Fibroblast of lung (primary cell): Measurements from ENCODE around the gene SPPL3. TPM values are rescaled to one million over a fixed set of nuclear protein-coding genes. Genes with fewer than 3 reads are reported as not detected.

Source experiments
- DNase-seq, 2 donors: peaks; one replicate each; pipeline versions ENCODE4 v3.0.0 to v3.0.0-alpha.2; 2010; ENCODE audit warnings: low read depth in 2 of 2
- H2AFZ ChIP-seq: 2 replicates; pipeline ENCODE4 v1.5.1; 2012; ENCODE audit warnings: low read length, control low read depth, inconsistent platforms
- H3K27ac ChIP-seq: 2 replicates; pipeline ENCODE4 v1.5.1; 2011; ENCODE audit warnings: low read length, control low read depth; ENCODE audit not compliant: insufficient read depth
- H3K27me3 ChIP-seq: 2 replicates; pipeline ENCODE4 v1.5.1; 2011; ENCODE audit warnings: mild to moderate bottlenecking, low read length; ENCODE audit not compliant: control insufficient read depth, insufficient read depth
- H3K36me3 ChIP-seq: 2 replicates; pipeline ENCODE4 v1.5.1; 2011; ENCODE audit warnings: low read length; ENCODE audit not compliant: control insufficient read depth, insufficient read depth
- H3K4me1 ChIP-seq: 2 replicates; pipeline ENCODE4 v1.5.1; 2011; ENCODE audit warnings: low read length; ENCODE audit not compliant: control insufficient read depth, insufficient read depth; ENCODE audit errors: extremely low read depth
- H3K4me2 ChIP-seq: 2 replicates; pipeline ENCODE4 v1.5.1; 2011; ENCODE audit warnings: low read length, control low read depth; ENCODE audit not compliant: insufficient read depth; ENCODE audit errors: extremely low read depth
- H3K4me3 ChIP-seq, 4 experiments: fragments of 200-600 bp in 1 of 4; sonication (generic) in 1 of 4; replicated peaks in 1 of 4; 2 replicates each; pipeline ENCODE4 v1.5.1; 2011 to 2016; ENCODE audit warnings: low read length in 4 of 4, low read depth in 3 of 4, mild to moderate bottlenecking in 3 of 4, control low read depth in 2 of 4, inconsistent platforms in 1 of 4, mixed read lengths in 1 of 4; ENCODE audit not compliant: insufficient read depth in 1 of 4; ENCODE audit errors: control extremely low read depth in 1 of 4
- H3K79me2 ChIP-seq: 2 replicates; pipeline ENCODE4 v1.5.1; 2012; ENCODE audit warnings: mild to moderate bottlenecking, low read length, inconsistent platforms; ENCODE audit not compliant: control insufficient read depth, insufficient read depth
- H3K9ac ChIP-seq: 2 replicates; pipeline ENCODE4 v1.5.1; 2011; ENCODE audit warnings: mild to moderate bottlenecking, low read length, control low read depth; ENCODE audit not compliant: insufficient read depth
- H3K9me3 ChIP-seq: 2 replicates; pipeline ENCODE4 v1.5.1; 2012; ENCODE audit warnings: low read depth, low read length; ENCODE audit not compliant: control insufficient read depth, insufficient read depth
- H4K20me1 ChIP-seq: 2 replicates; pipeline ENCODE4 v1.5.1; 2011; ENCODE audit warnings: low read length; ENCODE audit not compliant: control insufficient read depth, insufficient read depth; ENCODE audit errors: extremely low read depth
- CTCF ChIP-seq, 2 donors: IDR thresholded peaks in 1 of 2; conservative IDR thresholded peaks in 1 of 2; 1 replicate in 1 of 2; 2 replicates in 1 of 2; pipeline ENCODE4 v1.5.1; 2011 to 2012; ENCODE audit warnings: low read length in 2 of 2, control low read depth in 1 of 2, inconsistent platforms in 1 of 2, low read depth in 1 of 2, mild to moderate bottlenecking in 1 of 2
- EZH2 ChIP-seq: IDR thresholded peaks from 2 replicates; pipeline ENCODE4 v1.5.1; 2012; ENCODE audit warnings: low read length, control low read depth, mild to moderate bottlenecking; ENCODE audit errors: missing control alignments
- polyA plus RNA-seq, 2 donors: library from polyadenylated mRNA; depleted of rRNA in 1 of 2; stranded (reverse) in 1 of 2; unstranded in 1 of 2; fragments of >200 nt; gene quantifications; 2 replicates each; pipeline ENCODE4 v1.2.1, GENCODE V29; 2011 to 2012; ENCODE audit warnings: missing spikeins in 1 of 2
- total RNA-seq: library from RNA; depleted of rRNA; stranded (reverse); fragments of >200 nt; gene quantifications from 2 replicates; pipeline ENCODE4 v1.2.1, GENCODE V29; 2014

Gene SPPL3
- total and polyA plus RNA-seq, 2 donors (not counting 1 experiment from before 2014, with no cell fraction given): 7.1 to 41.4 TPM

GRCh38 chr12:120939523-120939922, 35.4 kb upstream of the SPPL3 start:
- TF ChIP-seq EZH2 (no peak), CTCF (conservative IDR thresholded peaks at IDR 0.05 in 1 of 2, IDR thresholded peaks at IDR 0.05 in 1 of 2; ENCODE audit: low read depth in 1 of 2, low read length in 2 of 2) (no peak)
- no peak overlapping the region for H2AFZ ChIP-seq
- peaks cover 2% of the 10 kb centered on the region for H3K27me3 ChIP-seq

GRCh38 chr12:120938496-120938895, 34.3 kb upstream of the SPPL3 start:
- Histone ChIP-seq H3K27ac (no peak overlapping the region), H2AFZ (no peak overlapping the region), H3K4me2 (no peak overlapping the region), H3K27me3 (peaks cover 2% of the 10 kb centered on the region), H3K36me3 (no peaks in the 10 kb centered on the region), H4K20me1 (no peaks in the 10 kb centered on the region), H3K79me2 (no peaks in the 10 kb centered on the region), H3K4me3 (no peak overlapping the region), H3K4me1 (no peaks in the 10 kb centered on the region), H3K9me3 (no peaks in the 10 kb centered on the region), H3K9ac (no peak overlapping the region)
- no peak for DNase-seq
- TF ChIP-seq CTCF (conservative IDR thresholded peaks at IDR 0.05 in 1 of 2, IDR thresholded peaks at IDR 0.05 in 1 of 2; ENCODE audit: low read depth in 1 of 2, low read length in 2 of 2) (no peak), EZH2 (no peak)

More at GRCh38 chr12:120939523-120939922, 35.4 kb upstream of the SPPL3 start:
- Histone ChIP-seq H3K4me2 (no peak overlapping the region), H3K4me1 (no peaks in the 10 kb centered on the region), H3K4me3 (no peak overlapping the region), H3K36me3 (no peaks in the 10 kb centered on the region), H3K79me2 (no peaks in the 10 kb centered on the region), H3K27ac (no peak overlapping the region), H3K9ac (no peak overlapping the region), H3K9me3 (no peaks in the 10 kb centered on the region), H4K20me1 (no peaks in the 10 kb centered on the region)
- DNase-seq: no peak

- H3K27ac ChIP-seq: no peak overlapping the region
- no peaks in the 10 kb centered on the region for H3K79me2 ChIP-seq
- DNase-seq: no peak
- no peak overlapping the region for H3K4me3 ChIP-seq
- no peaks in the 10 kb centered on the region for H4K20me1 ChIP-seq
- H3K9me3 ChIP-seq: no peaks in the 10 kb centered on the region
- H2AFZ ChIP-seq: no peak overlapping the region
- no peaks in the 10 kb centered on the region for H3K4me1 ChIP-seq
- H3K9ac ChIP-seq: no peak overlapping the region
- no peaks in the 10 kb centered on the region for H3K27me3 ChIP-seq
- TF ChIP-seq CTCF (conservative IDR thresholded peaks at IDR 0.05 in 1 of 2, IDR thresholded peaks at IDR 0.05 in 1 of 2; ENCODE audit: low read depth in 1 of 2, low read length in 2 of 2): no peak
- no peak for TF ChIP-seq EZH2
- H3K4me2 ChIP-seq: no peak overlapping the region
- H3K36me3 ChIP-seq: no peaks in the 10 kb centered on the region
These were observed 32.0 kb upstream of the SPPL3 start for GRCh38 chr12:120936197-120936596.
